Neuronal stem cell (in vitro differentiated cells): ENCODE data around the gene S1PR4.

Experiments
- DNase-seq: peaks from one replicate; pipeline ENCODE4 v3.0.0-alpha.2; 2013; ENCODE audit warnings: low spot score
- H2AFZ ChIP-seq: one replicate; pipeline ENCODE4 v1.6.1; 2013; ENCODE audit warnings: mild to moderate bottlenecking, low read length, inconsistent platforms
- H2AK5ac ChIP-seq: 2 replicates; pipeline ENCODE4 v1.6.1; 2013; ENCODE audit warnings: low read depth, mild to moderate bottlenecking, inconsistent platforms, low read length, moderate library complexity, mixed read lengths
- H2BK120ac ChIP-seq: 2 replicates; pipeline ENCODE4 v1.6.1; 2013; ENCODE audit warnings: low read depth, mild to moderate bottlenecking, inconsistent platforms, low read length, moderate library complexity, mixed read lengths
- H2BK12ac ChIP-seq: one replicate; pipeline ENCODE4 v1.6.1; 2013; ENCODE audit warnings: low read length, inconsistent platforms
- H2BK15ac ChIP-seq: 2 replicates; pipeline ENCODE4 v1.6.1; 2013; ENCODE audit warnings: mild to moderate bottlenecking, low read length, inconsistent platforms, mixed read lengths
- H2BK5ac ChIP-seq: one replicate; pipeline ENCODE4 v1.6.1; 2013; ENCODE audit warnings: inconsistent platforms, mild to moderate bottlenecking, low read length, moderate library complexity
- H3K14ac ChIP-seq: one replicate; pipeline ENCODE4 v1.6.1; 2013; ENCODE audit warnings: low read length, inconsistent platforms
- H3K18ac ChIP-seq: 2 replicates; pipeline ENCODE4 v1.6.1; 2013; ENCODE audit warnings: low read length, inconsistent platforms
- H3K23ac ChIP-seq: 2 replicates; pipeline ENCODE4 v1.6.1; 2013; ENCODE audit warnings: low read depth, mild to moderate bottlenecking, mixed read lengths, low read length, inconsistent platforms; ENCODE audit not compliant: poor library complexity
- H3K27ac ChIP-seq: replicated peaks from 3 replicates; pipeline ENCODE4 v1.5.1; 2013; ENCODE audit warnings: low read length, inconsistent platforms
- H3K27me3 ChIP-seq, 3 experiments: 2 replicates each; pipeline ENCODE4 v1.6.1; 2013; ENCODE audit warnings: low read length in 3 of 3, mild to moderate bottlenecking in 2 of 3, inconsistent platforms in 1 of 3, low read depth in 1 of 3, mixed read lengths in 1 of 3, moderate library complexity in 1 of 3; ENCODE audit not compliant: control insufficient read depth in 3 of 3, insufficient read depth in 3 of 3
- H3K36me3 ChIP-seq, 2 donors: replicated peaks in 1 of 2; 2 replicates each; pipeline ENCODE4 v1.6.1; 2013; ENCODE audit warnings: low read length in 2 of 2; ENCODE audit not compliant: control insufficient read depth in 2 of 2, insufficient read depth in 2 of 2
- H3K4ac ChIP-seq: 2 replicates; pipeline ENCODE4 v1.6.1; 2013; ENCODE audit warnings: inconsistent platforms, mild to moderate bottlenecking, low read length, moderate library complexity
- H3K4me1 ChIP-seq, 2 donors: 1 replicate in 1 of 2; 2 replicates in 1 of 2; pipeline ENCODE4 v1.6.1; 2013; ENCODE audit warnings: low read length in 2 of 2, low read depth in 1 of 2; ENCODE audit not compliant: control insufficient read depth in 2 of 2, insufficient read depth in 1 of 2
- H3K4me2 ChIP-seq: one replicate; pipeline ENCODE4 v1.6.1; 2013; ENCODE audit warnings: mild to moderate bottlenecking, low read length, inconsistent platforms; ENCODE audit not compliant: insufficient read depth, poor library complexity, severe bottlenecking
- H3K4me3 ChIP-seq, 2 donors: 2 replicates each; pipeline ENCODE4 v1.5.1; 2013; ENCODE audit warnings: low read length in 2 of 2, mild to moderate bottlenecking in 2 of 2, inconsistent platforms in 1 of 2, moderate library complexity in 1 of 2
- H3K79me1 ChIP-seq: one replicate; pipeline ENCODE4 v1.6.1; 2013; ENCODE audit warnings: low read depth, mild to moderate bottlenecking, inconsistent platforms, low read length, moderate library complexity
- H3K9ac ChIP-seq: one replicate; pipeline ENCODE4 v1.6.1; 2013; ENCODE audit warnings: mild to moderate bottlenecking, low read depth, low read length, inconsistent platforms; ENCODE audit not compliant: poor library complexity
- H3K9me3 ChIP-seq, 2 donors: replicated peaks in 1 of 2; 2 replicates each; pipeline versions ENCODE3 to v1.6.1; 2013; ENCODE audit warnings: low read length in 2 of 2, mild to moderate bottlenecking in 2 of 2, inconsistent platforms in 1 of 2, low read depth in 1 of 2, mixed read lengths in 1 of 2, moderate library complexity in 1 of 2; ENCODE audit not compliant: control insufficient read depth in 2 of 2, insufficient read depth in 1 of 2
- H4K8ac ChIP-seq: one replicate; pipeline ENCODE4 v1.6.1; 2013; ENCODE audit warnings: low read depth, mild to moderate bottlenecking, inconsistent platforms, low read length, moderate library complexity
- H4K91ac ChIP-seq: one replicate; pipeline ENCODE4 v1.6.1; 2013; ENCODE audit warnings: low read length, low read depth, mild to moderate bottlenecking, inconsistent platforms; ENCODE audit not compliant: poor library complexity
- WGBS, 2 donors: extraction: QIAGEN DNeasy Blood & Tissue Kit; methylation state at CpG; one replicate each; pipeline ENCODE4 v1.1.7; 2013; ENCODE audit warnings: missing lambda C conversion rate in 2 of 2, mixed read lengths in 1 of 2; ENCODE audit not compliant: insufficient read length in 2 of 2, insufficient replicate concordance in 1 of 2; ENCODE audit errors: extremely low coverage in 2 of 2; 5-methylcytosine and 5-hydroxymethylcytosine counted together

The S1PR4 gene

DNA sequence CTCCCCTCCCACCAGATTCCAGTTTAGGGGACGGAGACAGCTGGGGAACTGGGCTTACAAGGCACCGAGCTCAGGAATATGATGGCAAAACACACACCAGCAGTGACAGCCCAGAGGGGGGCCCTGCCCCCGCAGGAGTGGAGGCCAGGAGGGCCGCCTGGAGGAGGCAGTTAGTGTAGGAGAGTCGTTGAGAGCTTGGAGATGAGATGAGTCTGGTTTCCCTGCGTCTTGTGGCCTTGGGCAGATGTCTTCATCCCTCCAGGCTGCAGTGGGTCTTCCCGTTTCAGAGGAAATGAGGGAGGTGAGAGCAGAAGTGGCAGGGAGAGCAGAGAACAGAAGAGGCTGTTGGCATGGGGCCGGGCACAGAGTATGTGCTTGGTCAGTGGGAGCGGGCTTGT, 50.8 kb downstream of the S1PR4 start:
- Histone ChIP-seq H3K27ac (no peak overlapping the region), H3K14ac (no peak overlapping the region), H3K23ac (peak overlapping the region; percentile 34), H3K9ac (no peak overlapping the region), H2AK5ac (no peak overlapping the region), H3K4me2 (no peak overlapping the region), H3K18ac (no peak overlapping the region), H2BK15ac (no peak overlapping the region), H2BK5ac (no peak overlapping the region), H2BK12ac (no peak overlapping the region), H2AFZ (no peak overlapping the region), H3K4ac (no peak overlapping the region), H3K79me1 (peaks cover 1% of the 10 kb centered on the region), H3K4me1 (peaks cover 3 to 10% of the 10 kb centered on the region in 2 donors), H3K27me3 (no peaks in the 10 kb centered on the region), H3K36me3 (peaks cover 0 to 2% of the 10 kb centered on the region in 2 donors), H4K8ac (no peak overlapping the region), H2BK120ac (no peak overlapping the region), H4K91ac (no peak overlapping the region), H3K4me3 (no peak overlapping the region), H3K9me3 (no peaks in the 10 kb centered on the region)
- WGBS, 2 donors: no CpG with 5 or more reads among the region's 9 CpGs
- no peak for DNase-seq
